Measurements from ENCODE around the gene CD2.

GRCh38 chr1:116751146-116751545, 3.1 kb upstream of the CD2 start:
- TF ChIP-seq POLR2A (IDR thresholded peaks at IDR 0.05; ENCODE audit: extremely low read depth, insufficient read length) (no peak), CTCF (IDR thresholded peaks at IDR 0.05; ENCODE audit: low read depth, low read length) (no peak), MAX (IDR thresholded peaks at IDR 0.05; ENCODE audit: low read depth, low read length) (no peak)

All from NB4 (cell line).